ENCODE measurements around the gene TNK2. TPM values are rescaled to one million over a fixed set of nuclear protein-coding genes. Genes with fewer than 3 reads are reported as not detected.

Gene TNK2
- total RNA-seq, 1 experiment from 2014 or later = 55.1 TPM

DNA sequence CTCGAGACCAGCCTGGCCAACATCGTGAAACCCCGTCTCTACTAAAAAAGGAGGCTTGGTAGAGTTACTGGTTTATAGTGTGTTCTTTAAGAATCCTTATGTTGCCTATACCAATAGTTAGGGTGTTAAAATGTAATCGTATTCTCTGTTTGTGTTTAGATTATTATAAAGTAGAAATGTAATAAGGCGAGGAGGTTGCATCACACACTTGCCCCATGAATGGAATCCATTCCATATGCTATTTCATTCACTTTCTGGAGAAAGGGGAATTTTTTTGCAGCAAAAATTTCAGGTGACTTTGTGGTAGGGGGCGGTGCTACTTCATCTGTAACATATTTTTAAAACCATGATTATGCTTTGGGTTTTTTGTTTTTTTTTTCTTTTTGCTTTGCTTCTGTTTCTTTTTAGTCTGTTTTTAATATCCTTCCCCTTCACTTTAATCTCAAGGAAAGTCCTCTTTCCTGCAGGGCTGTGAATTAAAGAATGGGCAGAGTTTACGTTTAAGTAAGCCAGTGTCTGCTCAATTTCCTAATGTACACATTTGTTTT is 63.6 kb downstream of the TNK2 start:
- H3K9ac ChIP-seq (ENCODE audit: low read length) = no peak overlapping the region
- 0 out of 4 replicates have a peak, but pooled peaks cover 0 to 5% of the 10 kb centered on the region in 2 experiments for H3K36me3 ChIP-seq (ENCODE audit: control insufficient read depth in 1 of 2, insufficient read depth in 2 of 2, low read length in 2 of 2)
- no peaks in the 10 kb centered on the region for H3K9me2 ChIP-seq (ENCODE audit: insufficient read depth)
- RAD21 ChIA-PET (ENCODE audit: low non-redundant PET in 1 of 2, low total read pairs in 2 of 2, uncharacterized antibody in 2 of 2, unreplicated experiment in 2 of 2) = no interaction called here
- H3K27ac ChIP-seq (ENCODE audit: low read depth, low read length) = no peak overlapping the region
- H3K4me2 ChIP-seq (ENCODE audit: low read length) = no peak overlapping the region
- no peaks in the 10 kb centered on the region for H3K27me3 ChIP-seq (ENCODE audit: insufficient read depth, low read length)
- no peaks in the 10 kb centered on the region for H4K20me1 ChIP-seq (ENCODE audit: insufficient read depth)
- no TSS peak for BruUV-seq (replicated peaks)
- CTCF ChIA-PET = no interaction called here
- POLR2A ChIA-PET = no interaction called here
- H3K4me3 ChIP-seq (replicated peaks in 1 of 2; ENCODE audit: low read depth in 1 of 2, low read length in 2 of 2) = no peak overlapping the region
- peaks cover 12 to 18% of the 10 kb centered on the region in 2 experiments for H3K4me1 ChIP-seq (ENCODE audit: control insufficient read depth in 1 of 2, insufficient read depth in 2 of 2, low read length in 2 of 2)
- no peak for TF ChIP-seq ZFX (IDR thresholded peaks at IDR 0.05)
- TF ChIP-seq JUND (IDR thresholded peaks at IDR 0.05) = no peak
- TF ChIP-seq, protein P1, sequence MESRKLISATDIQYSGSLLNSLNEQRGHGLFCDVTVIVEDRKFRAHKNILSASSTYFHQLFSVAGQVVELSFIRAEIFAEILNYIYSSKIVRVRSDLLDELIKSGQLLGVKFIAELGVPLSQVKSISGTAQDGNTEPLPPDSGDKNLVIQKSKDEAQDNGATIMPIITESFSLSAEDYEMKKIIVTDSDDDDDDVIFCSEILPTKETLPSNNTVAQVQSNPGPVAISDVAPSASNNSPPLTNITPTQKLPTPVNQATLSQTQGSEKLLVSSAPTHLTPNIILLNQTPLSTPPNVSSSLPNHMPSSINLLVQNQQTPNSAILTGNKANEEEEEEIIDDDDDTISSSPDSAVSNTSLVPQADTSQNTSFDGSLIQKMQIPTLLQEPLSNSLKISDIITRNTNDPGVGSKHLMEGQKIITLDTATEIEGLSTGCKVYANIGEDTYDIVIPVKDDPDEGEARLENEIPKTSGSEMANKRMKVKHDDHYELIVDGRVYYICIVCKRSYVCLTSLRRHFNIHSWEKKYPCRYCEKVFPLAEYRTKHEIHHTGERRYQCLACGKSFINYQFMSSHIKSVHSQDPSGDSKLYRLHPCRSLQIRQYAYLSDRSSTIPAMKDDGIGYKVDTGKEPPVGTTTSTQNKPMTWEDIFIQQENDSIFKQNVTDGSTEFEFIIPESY (IDR thresholded peaks at IDR 0.05; ENCODE audit: extremely low read depth, insufficient replicate concordance, low read length) = no peak
- no peak for TF ChIP-seq POLR2A (IDR thresholded peaks at IDR 0.05; ENCODE audit: borderline replicate concordance, extremely low read depth, insufficient read depth, insufficient read length)
- TF ChIP-seq ELF1 (IDR thresholded peaks at IDR 0.05; ENCODE audit: borderline replicate concordance, low read depth) = no peak
- TF ChIP-seq RAD21 (IDR thresholded peaks at IDR 0.05; ENCODE audit: low read depth) = no peak
- no peak for TF ChIP-seq SRF (IDR thresholded peaks at IDR 0.05; ENCODE audit: low read depth)
- no peak for TF ChIP-seq EGR1 (IDR thresholded peaks at IDR 0.05; ENCODE audit: low read depth)
- no peak for TF ChIP-seq SP1 (IDR thresholded peaks at IDR 0.05; ENCODE audit: low read depth)
- no peak for TF ChIP-seq SIN3A (IDR thresholded peaks at IDR 0.05; ENCODE audit: low read depth)
- no peak for TF ChIP-seq YY1 (IDR thresholded peaks at IDR 0.05; ENCODE audit: extremely low read depth, insufficient replicate concordance, low read depth, low read length)
- TF ChIP-seq, protein P2, sequence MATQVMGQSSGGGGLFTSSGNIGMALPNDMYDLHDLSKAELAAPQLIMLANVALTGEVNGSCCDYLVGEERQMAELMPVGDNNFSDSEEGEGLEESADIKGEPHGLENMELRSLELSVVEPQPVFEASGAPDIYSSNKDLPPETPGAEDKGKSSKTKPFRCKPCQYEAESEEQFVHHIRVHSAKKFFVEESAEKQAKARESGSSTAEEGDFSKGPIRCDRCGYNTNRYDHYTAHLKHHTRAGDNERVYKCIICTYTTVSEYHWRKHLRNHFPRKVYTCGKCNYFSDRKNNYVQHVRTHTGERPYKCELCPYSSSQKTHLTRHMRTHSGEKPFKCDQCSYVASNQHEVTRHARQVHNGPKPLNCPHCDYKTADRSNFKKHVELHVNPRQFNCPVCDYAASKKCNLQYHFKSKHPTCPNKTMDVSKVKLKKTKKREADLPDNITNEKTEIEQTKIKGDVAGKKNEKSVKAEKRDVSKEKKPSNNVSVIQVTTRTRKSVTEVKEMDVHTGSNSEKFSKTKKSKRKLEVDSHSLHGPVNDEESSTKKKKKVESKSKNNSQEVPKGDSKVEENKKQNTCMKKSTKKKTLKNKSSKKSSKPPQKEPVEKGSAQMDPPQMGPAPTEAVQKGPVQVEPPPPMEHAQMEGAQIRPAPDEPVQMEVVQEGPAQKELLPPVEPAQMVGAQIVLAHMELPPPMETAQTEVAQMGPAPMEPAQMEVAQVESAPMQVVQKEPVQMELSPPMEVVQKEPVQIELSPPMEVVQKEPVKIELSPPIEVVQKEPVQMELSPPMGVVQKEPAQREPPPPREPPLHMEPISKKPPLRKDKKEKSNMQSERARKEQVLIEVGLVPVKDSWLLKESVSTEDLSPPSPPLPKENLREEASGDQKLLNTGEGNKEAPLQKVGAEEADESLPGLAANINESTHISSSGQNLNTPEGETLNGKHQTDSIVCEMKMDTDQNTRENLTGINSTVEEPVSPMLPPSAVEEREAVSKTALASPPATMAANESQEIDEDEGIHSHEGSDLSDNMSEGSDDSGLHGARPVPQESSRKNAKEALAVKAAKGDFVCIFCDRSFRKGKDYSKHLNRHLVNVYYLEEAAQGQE (IDR thresholded peaks at IDR 0.05; ENCODE audit: low read depth) = no peak
- no peak for TF ChIP-seq POLR2AphosphoS5 (IDR thresholded peaks at IDR 0.05; ENCODE audit: low read depth, low read length)
- peak overlapping the region; percentile 61 for H2AFZ ChIP-seq (ENCODE audit: low read depth, low read length, poor library complexity, severe bottlenecking)
- peaks cover 0 to 7% of the 10 kb centered on the region in 2 experiments; a peak in 1 of 4 replicates for H3K9me3 ChIP-seq (ENCODE audit: control insufficient read depth in 1 of 2, insufficient read depth in 1 of 2, low read depth in 1 of 2, low read length in 2 of 2)
- no peaks in the 10 kb centered on the region for H3K79me2 ChIP-seq (ENCODE audit: insufficient read depth, low read length)
- no peak for ATAC-seq
- intact Hi-C loops (cut with micrococcal nuclease) = loop anchor here (2.0 kb wide), 1 partner anchor 36 kb away; no protein-coding TSS in a partner anchor
- DNase-seq (ENCODE audit: low read depth, low spot score) = no peak

Measured in HCT116 (cell line).